ENCODE results near the gene OR2AG2.

Gene OR2AG2

DNA sequence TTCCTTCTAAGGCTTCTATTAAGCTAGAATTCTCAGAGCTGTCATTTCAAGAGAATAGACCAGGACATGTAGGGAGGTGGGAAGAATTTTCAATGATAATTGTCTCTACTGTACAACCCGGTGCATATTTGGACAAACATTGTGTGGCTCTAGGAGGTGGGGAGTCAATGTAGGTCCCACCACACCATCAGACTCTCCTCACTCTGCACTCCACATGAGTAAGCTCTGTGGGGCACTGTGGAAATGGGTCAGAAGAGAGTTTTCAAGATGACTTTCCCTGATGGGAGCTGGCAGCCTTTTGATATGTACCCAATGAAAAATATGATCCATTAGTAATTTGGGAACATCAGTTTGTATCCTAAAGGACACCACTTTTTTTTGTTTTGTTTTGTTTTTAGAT, 33.2 kb downstream of the OR2AG2 start:
- no peak for DNase-seq

DNA sequence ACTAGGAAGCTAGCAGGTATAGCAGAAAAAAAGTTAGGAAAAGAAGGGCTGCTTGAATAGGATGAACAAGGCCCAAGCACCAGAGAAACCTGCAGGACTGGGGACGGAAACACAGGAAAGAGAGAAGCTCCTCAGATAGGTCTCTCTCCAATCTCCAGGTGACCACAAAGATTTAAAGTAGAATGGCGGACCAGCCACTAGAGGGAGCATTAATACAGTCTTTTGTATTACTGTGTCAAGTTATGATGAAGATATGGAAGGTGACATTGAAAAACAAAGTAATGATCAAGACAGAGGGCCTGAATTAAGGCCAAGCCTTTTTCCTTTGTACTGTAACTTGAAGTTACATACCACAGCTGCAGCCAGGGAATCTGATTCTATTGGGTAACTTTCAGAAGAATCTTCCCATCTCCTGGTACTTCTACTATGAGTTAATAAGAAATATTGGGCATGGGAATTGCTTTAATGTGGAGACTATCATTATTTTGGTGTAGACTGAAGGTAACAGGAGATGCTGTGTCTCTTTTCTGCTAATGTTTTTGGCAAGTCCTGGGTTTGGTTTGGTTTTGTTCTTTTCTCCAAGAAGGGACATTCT, 33.8 kb downstream of the OR2AG2 start:
- no peak for DNase-seq

DNA sequence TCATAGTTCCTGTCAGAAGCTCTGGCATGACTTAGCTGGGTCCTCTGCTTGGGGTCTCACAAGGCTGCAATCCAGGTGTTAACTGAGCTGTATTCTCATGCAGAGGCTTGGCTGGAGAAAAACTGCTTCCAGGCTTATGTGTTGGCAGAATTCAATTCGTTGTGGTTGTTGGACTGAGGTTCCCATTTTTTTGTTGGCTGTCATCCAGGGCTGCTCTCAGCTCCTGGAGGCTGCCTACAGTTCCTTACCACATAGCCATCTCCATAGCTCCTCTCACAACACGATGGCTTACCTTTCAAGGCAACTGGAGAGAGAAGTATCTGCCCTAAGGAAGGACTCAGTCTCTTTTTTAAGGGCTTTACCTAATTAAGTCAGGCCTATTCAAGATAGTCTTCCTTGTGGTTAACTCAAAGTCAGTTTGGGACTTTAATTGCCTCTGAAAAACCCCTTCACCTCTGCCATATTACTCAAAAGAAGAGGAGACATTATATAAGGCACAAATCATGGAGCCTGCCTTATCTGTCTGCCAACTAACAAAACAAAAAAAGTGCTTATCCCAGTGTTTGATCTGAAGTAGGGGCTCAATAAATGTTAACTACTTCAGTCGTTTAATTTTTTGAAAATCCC, 35.2 kb downstream of the OR2AG2 start:
- DNase-seq, result no peak

DNA sequence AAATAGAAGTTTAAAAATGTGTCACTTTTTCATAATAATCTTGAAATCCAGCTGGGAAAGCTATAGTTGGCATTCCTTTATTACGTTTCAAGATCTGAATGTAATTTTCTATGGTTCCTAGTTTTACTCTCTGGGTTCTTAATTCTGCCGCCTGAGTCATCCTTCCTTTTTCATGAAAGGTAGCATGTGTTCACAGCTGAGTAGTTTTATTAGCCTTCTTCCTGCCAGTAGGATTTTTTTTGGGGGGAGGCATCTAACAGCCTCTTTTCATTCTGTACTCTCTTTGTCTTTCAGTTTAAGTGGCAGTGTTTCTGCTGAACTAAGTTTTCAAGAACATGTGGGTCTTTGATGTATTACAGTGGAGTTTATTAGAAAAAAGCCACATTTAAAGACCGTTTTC, 36.5 kb downstream of the OR2AG2 start:
- no peak for DNase-seq

DNA sequence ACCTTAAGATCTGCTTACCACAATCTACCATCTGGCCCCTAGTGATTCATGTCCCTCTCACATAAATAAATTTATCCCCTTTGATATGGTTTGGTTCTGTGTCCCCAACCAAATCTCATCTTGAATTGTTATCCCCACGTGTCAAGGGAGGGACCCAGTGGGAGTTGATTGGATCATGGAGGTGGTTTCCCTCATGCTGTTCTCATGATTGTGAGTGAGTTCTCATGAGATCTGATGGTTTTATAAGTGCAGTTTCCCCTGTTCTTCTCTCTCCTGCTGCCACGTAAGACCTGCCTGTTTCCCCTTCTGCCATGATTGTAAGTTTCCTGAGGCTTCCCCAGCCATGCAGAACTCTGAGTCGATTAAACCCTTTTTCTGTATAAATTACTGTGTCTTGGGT, 37.2 kb downstream of the OR2AG2 start:
- no peak for DNase-seq

DNA sequence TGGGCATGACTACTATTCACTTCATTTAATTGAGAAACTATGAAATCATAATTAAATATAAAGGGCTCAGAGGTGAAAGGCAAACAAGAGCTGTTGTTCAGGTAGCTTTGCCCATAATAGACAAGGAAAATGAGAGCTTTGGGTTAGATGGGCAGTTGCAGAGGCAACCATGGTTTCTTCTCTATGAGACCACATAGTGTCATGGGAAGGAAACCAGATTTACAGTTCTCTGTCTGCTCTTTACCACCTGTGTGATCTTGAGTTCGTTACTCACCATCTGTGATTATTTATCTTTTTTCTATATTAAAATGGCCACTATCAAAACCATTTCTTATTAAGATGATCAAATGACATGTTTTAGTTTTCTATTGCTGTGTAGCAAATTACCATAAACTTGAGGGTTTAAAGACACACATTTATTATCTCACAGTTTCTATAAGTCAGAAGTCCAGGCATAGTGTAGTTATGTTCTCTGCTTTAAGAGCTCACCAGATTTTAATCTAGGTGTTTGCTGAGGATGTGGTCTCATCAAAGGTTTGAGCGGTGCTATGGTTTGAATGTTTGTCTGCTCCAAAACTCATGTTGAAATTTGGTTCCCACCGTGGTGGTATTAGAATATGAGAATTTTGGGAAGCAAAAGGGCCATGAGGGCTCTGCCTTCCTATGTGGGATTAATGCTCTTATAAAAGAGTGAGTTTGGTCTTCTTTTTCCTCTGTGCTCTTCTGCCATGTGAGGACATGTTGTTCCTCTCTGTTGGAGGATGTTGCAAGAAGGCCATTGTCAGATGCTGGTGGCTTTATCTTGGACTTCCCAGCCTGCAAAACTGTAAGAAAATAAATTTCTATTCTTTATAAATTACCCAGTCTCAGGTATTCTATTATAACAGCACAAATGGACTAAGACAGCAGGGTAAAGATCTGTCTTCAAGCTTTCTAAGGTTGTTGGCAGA, 38.2 kb downstream of the OR2AG2 start:
- DNase-seq, result no peak

DNA sequence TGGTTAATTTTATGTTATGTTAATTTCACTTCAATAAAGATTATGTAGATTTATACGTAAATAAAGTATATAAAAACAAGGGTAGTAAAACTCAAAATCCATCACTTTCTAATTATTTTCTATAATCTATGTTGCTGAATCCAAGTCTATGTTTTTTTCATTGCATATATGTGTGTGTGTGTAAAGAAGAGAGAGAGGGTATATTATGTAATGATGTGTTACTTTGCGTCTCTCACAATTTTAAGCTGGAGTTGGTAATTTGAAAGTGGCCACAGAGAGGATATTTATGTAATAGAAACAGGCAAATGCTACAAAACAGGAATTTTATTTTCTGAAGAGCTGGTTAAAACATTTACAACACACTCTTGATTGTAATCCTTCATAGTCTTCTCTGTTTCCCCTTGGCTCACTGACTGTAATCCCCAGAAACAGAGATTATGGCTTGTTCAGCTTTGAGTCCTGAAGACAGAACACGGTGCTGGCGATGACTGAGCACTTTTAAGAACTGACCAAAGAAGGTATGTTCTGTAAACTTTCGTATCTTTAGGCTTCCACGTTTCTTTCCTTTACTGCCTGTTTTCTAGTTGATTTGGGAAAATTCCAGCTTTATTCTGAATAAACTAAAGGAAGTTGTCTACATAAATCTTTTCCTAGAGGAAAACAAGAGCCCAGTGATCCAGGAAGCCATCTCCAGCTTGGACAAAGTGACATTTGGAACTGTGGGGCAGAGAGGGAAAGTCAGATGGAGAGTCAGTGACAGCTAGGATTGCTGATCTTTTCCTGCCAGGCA, 43.6 kb downstream of the OR2AG2 start:
- DNase-seq, result no peak

DNA sequence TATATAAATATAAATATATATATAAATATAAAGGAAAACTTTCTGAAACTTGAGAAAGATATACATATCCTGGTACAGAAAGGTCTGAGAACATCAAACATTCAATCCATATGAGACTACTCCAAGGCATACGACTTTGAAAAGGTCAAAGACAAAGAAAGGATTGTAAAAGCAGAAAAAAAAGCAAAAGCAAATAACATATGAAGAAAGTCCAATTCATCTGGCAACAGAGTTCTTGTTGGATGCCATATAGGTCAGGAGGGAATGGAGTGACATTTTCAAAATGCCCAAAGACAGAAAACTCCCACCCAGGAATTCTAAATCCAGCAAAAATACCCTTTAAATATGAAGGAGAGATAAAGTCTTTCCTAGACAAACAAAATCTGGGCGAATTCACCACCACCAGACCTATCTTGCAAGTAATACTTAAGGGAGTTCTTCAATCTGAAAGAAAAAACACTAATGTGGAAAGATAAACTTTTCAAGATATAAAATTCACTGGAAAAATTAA, 46.3 kb downstream of the OR2AG2 start:
- no peak for DNase-seq

DNA sequence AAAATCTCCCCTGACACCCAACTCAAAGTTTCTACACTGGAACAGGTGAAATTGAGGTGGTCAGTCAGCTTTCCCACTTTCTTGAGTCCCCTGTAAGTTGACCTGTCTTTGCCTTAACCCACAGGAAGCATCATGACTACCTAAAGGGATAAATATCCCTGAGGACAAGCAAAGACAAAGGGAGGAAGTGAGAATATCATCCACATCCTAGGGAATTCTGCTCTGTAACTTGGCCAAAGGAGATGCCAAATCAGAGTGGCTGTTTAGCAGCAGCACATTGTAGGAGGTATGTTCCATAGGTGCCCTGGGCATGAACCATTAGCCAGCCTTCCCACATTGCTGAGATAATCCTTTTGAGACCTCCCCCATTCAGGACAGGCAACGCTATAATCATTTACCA, 47.8 kb downstream of the OR2AG2 start:
- DNase-seq, result no peak

DNA sequence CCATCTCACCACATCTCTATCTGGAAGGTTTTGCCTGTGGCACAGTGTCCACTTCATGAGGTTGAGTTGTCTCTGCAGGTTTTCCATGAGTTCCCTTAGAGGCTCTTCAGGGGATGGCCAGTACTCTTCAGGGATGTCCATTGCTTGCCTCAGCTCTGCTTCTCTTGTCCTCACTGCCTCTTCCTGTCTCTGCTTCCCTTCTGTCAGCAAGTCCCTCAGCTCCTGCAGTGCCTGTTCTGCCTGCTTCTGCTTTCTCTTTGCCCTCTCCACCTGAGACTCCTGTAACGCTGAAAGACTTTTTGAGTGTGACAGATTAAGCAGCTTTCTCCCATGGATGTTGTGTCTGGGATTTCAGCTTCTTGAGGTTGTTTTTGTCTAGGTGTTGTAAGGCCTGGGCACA, 50.4 kb downstream of the OR2AG2 start:
- DNase-seq, result no peak

DNA sequence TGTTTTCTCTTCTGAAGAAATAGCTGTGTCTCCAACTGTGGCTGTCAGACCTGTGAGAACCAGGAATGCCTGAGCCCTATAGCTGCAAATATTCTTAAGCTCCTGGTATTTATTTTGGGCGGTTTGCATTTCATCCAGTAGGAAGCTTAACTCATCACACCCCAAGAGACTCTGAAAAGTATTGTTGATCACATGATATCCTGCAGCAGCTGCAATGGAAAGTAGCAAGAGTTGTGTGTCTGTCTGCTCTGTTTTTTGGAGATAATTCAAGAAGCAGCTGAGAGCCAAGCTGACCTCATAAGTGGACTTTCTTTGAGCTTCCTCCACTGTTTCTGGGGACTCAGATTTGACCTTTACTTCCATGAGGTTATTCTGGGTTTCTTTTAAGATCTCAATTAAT, 52.2 kb downstream of the OR2AG2 start:
- DNase-seq, result no peak

DNA sequence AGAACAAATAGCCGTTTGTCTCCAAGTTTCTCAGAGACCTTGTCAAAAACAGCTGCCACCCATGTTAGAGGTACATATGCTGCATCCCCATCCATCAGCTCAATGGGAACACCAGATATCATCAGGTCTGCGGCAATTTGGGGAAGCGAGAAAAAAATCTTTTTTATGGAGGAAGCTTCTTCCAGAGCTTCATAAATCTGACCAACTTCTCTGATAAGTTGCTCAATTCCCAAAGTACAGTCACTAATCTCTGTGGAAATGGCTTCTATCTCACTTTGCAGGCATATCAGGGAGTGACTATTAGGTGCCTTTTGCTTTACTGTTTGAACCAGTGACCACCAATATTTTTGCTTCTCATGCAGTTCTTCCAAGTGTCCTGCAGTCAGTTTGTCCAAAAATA, 54.4 kb downstream of the OR2AG2 start:
- no peak for DNase-seq

All from NCI-H2029 (cell line).